ENCODE measurements around the gene RAB39B. TPM values are rescaled to one million over a fixed set of nuclear protein-coding genes. Genes with fewer than 3 reads are reported as not detected.

The RAB39B gene
- polyA plus RNA-seq, 1 donor (not counting 4 experiments of a cell fraction or from before 2014, with no cell fraction given) = 0.07 TPM

- no peaks in the 10 kb centered on the region for H3K4me1 ChIP-seq (ENCODE audit: control insufficient read depth, extremely low read depth, insufficient read depth, low read length)
- no peak overlapping the region for H3K4me3 ChIP-seq (ENCODE audit: control insufficient read depth in 2 of 3, extremely low read depth in 1 of 3, insufficient read depth in 2 of 3, low read depth in 1 of 3, low read length in 3 of 3)
- H4K20me1 ChIP-seq (ENCODE audit: control insufficient read depth, extremely low read depth, insufficient read depth, low read length) = no peaks in the 10 kb centered on the region
- no peak overlapping the region for H3K4me2 ChIP-seq (ENCODE audit: control insufficient read depth, extremely low read depth, insufficient read depth, low read depth, low read length)
- TF ChIP-seq EZH2 (IDR thresholded peaks at IDR 0.05; ENCODE audit: low read length) = no peak
- TF ChIP-seq CTCF (optimal IDR thresholded peaks at IDR 0.05 in 1 of 3, IDR thresholded peaks at IDR 0.05 in 1 of 3, conservative IDR thresholded peaks at IDR 0.05 in 1 of 3; ENCODE audit: extremely low read depth in 1 of 3, insufficient read depth in 2 of 3, low read length in 3 of 3) = no peak
- no peak overlapping the region for H3K9ac ChIP-seq (ENCODE audit: control insufficient read depth, extremely low read depth, insufficient read depth, low read length)
- peaks cover 2% of the 10 kb centered on the region for H3K79me2 ChIP-seq (ENCODE audit: control insufficient read depth, insufficient read depth, low read length)
- DNase-seq (ENCODE audit: low read depth, low spot score) = no peak
- no peak for FAIRE-seq
- dilution Hi-C loops (cut with MboI; ENCODE audit: extremely low pct_ligation_motif_present, low sequenced_read_pairs) = no loop called here
- H2AFZ ChIP-seq (ENCODE audit: control insufficient read depth, low read length) = no peak overlapping the region
- H3K27ac ChIP-seq (ENCODE audit: control insufficient read depth, insufficient read depth, low read length) = no peak overlapping the region
- no peaks in the 10 kb centered on the region for H3K9me3 ChIP-seq (ENCODE audit: control insufficient read depth, low read depth, low read length)
- no peaks in the 10 kb centered on the region for H3K27me3 ChIP-seq (ENCODE audit: control insufficient read depth, extremely low read depth, insufficient read depth, low read length)
- no peaks in the 10 kb centered on the region for H3K9me1 ChIP-seq (ENCODE audit: control insufficient read depth, extremely low read depth, insufficient read depth, low read length)
- H3K36me3 ChIP-seq (ENCODE audit: control insufficient read depth in 2 of 2, extremely low read depth in 1 of 2, insufficient read depth in 2 of 2, low read length in 2 of 2) = peaks cover 5 to 7% of the 10 kb centered on the region in 2 experiments
Measured at GRCh38 chrX:155237719-155238118, 26.6 kb downstream of the RAB39B start.

GRCh38 chrX:155235891-155236290 is 28.4 kb downstream of the RAB39B start:
- no peaks in the 10 kb centered on the region for H3K9me3 ChIP-seq (ENCODE audit: control insufficient read depth, low read depth, low read length)
- no peaks in the 10 kb centered on the region for H4K20me1 ChIP-seq (ENCODE audit: control insufficient read depth, extremely low read depth, insufficient read depth, low read length)
- H3K4me2 ChIP-seq (ENCODE audit: control insufficient read depth, extremely low read depth, insufficient read depth, low read depth, low read length) = no peak overlapping the region
- FAIRE-seq (no peak), DNase-seq (ENCODE audit: low read depth, low spot score) (no peak)
- peaks cover 5% of the 10 kb centered on the region for H3K4me1 ChIP-seq (ENCODE audit: control insufficient read depth, extremely low read depth, insufficient read depth, low read length)
- H3K27me3 ChIP-seq (ENCODE audit: control insufficient read depth, extremely low read depth, insufficient read depth, low read length) = no peaks in the 10 kb centered on the region
- H3K27ac ChIP-seq (ENCODE audit: control insufficient read depth, insufficient read depth, low read length) = no peak overlapping the region
- H3K9me1 ChIP-seq (ENCODE audit: control insufficient read depth, extremely low read depth, insufficient read depth, low read length) = no peaks in the 10 kb centered on the region
- H3K79me2 ChIP-seq (ENCODE audit: control insufficient read depth, insufficient read depth, low read length) = peaks cover 4% of the 10 kb centered on the region
- no peak for TF ChIP-seq EZH2 (IDR thresholded peaks at IDR 0.05; ENCODE audit: low read length)
- no peak for TF ChIP-seq CTCF (optimal IDR thresholded peaks at IDR 0.05 in 1 of 3, IDR thresholded peaks at IDR 0.05 in 1 of 3, conservative IDR thresholded peaks at IDR 0.05 in 1 of 3; ENCODE audit: extremely low read depth in 1 of 3, insufficient read depth in 2 of 3, low read length in 3 of 3)
- no peak overlapping the region for H3K4me3 ChIP-seq (ENCODE audit: control insufficient read depth in 2 of 3, extremely low read depth in 1 of 3, insufficient read depth in 2 of 3, low read depth in 1 of 3, low read length in 3 of 3)
- no peak overlapping the region for H2AFZ ChIP-seq (ENCODE audit: control insufficient read depth, low read length)
- peaks cover 7 to 8% of the 10 kb centered on the region in 2 experiments for H3K36me3 ChIP-seq (ENCODE audit: control insufficient read depth in 2 of 2, extremely low read depth in 1 of 2, insufficient read depth in 2 of 2, low read length in 2 of 2)
- no peak overlapping the region for H3K9ac ChIP-seq (ENCODE audit: control insufficient read depth, extremely low read depth, insufficient read depth, low read length)
- dilution Hi-C loops (cut with MboI; ENCODE audit: extremely low pct_ligation_motif_present, low sequenced_read_pairs) = no loop called here

All from keratinocyte (primary cell).